ENCODE measurements around the gene CFAP99. TPM values are rescaled to one million over a fixed set of nuclear protein-coding genes. Genes with fewer than 3 reads are reported as not detected.
"Not testable (repeated sequence)": the region's sequence is repeated elsewhere in the genome, so short reads cannot be mapped to it uniquely, and the experiment has no call there.

CFAP99 gene
- total RNA-seq, 4 donors from 2014 or later: not detected

DNA sequence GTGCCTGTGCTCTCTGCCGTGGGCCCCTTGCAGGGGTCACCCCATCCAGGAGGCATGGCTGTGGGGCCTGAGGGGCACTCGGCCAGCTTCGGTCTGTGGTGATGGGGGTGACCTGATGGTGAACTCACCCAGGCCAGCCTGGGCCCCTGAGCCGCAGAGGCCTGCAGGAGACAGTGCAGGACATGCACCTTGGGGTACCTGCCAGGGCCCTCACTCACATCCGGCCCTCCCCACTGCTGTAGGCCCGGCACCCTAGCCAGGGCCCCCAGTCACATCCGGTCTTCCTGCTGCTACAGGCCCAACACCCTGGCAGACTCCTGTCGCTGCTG is 7.3 kb downstream of the CFAP99 start:
- no peak for DNase-seq (ENCODE audit: low spot score in 2 of 2)
- TF ChIP-seq POLR2A (IDR thresholded peaks at IDR 0.05): no peak
- TF ChIP-seq, protein P1, sequence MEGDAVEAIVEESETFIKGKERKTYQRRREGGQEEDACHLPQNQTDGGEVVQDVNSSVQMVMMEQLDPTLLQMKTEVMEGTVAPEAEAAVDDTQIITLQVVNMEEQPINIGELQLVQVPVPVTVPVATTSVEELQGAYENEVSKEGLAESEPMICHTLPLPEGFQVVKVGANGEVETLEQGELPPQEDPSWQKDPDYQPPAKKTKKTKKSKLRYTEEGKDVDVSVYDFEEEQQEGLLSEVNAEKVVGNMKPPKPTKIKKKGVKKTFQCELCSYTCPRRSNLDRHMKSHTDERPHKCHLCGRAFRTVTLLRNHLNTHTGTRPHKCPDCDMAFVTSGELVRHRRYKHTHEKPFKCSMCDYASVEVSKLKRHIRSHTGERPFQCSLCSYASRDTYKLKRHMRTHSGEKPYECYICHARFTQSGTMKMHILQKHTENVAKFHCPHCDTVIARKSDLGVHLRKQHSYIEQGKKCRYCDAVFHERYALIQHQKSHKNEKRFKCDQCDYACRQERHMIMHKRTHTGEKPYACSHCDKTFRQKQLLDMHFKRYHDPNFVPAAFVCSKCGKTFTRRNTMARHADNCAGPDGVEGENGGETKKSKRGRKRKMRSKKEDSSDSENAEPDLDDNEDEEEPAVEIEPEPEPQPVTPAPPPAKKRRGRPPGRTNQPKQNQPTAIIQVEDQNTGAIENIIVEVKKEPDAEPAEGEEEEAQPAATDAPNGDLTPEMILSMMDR (IDR thresholded peaks at IDR 0.05): no peak
- no peak overlapping the region for H3K4me3 ChIP-seq (ENCODE audit: low read depth, poor library complexity, severe bottlenecking)
- 73 to 100% methylated on average over 4 to 8 of the region's 8 CpGs for WGBS, 2 donors
- intact Hi-C loops (cut with DNase I; ENCODE audit: low total_unique reads): no loop called here

DNA sequence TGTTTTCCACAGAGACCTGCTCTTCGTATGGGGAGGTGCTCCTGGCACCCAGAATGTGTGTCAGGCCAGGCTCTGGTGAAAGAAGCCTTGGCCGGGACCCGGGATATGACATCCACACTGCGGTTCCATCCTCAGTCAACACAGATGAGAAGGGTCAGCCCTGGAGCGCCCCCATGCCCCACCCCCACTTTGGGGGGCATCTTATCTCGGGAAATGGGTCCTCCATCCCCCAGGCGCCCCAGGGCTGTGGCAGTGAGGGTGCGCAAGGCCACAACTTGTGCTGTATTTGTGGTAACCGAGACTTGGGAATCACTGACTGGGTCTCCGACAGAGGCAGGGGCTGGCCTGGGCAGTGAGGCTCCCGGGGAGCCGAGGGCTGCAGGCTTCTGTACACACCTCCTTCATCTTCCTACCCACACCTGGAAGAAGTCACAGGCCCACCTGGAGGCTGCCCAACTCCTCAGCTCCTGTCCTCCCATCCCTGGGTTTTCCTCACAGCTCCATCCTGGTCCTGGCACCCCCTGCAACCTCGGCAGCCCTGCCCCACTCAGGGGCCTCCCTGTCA is 8.0 kb downstream of the CFAP99 start:
- WGBS, 2 donors: 71 to 82% methylated on average over 6 to 13 of the region's 13 CpGs
- intact Hi-C loops (cut with DNase I; ENCODE audit: low total_unique reads): no loop called here
- TF ChIP-seq, protein P1 (IDR thresholded peaks at IDR 0.05): no peak
- TF ChIP-seq POLR2A (IDR thresholded peaks at IDR 0.05): no peak
- no peak for DNase-seq (ENCODE audit: low spot score in 2 of 2)
- no peak overlapping the region for H3K4me3 ChIP-seq (ENCODE audit: low read depth, poor library complexity, severe bottlenecking)

DNA sequence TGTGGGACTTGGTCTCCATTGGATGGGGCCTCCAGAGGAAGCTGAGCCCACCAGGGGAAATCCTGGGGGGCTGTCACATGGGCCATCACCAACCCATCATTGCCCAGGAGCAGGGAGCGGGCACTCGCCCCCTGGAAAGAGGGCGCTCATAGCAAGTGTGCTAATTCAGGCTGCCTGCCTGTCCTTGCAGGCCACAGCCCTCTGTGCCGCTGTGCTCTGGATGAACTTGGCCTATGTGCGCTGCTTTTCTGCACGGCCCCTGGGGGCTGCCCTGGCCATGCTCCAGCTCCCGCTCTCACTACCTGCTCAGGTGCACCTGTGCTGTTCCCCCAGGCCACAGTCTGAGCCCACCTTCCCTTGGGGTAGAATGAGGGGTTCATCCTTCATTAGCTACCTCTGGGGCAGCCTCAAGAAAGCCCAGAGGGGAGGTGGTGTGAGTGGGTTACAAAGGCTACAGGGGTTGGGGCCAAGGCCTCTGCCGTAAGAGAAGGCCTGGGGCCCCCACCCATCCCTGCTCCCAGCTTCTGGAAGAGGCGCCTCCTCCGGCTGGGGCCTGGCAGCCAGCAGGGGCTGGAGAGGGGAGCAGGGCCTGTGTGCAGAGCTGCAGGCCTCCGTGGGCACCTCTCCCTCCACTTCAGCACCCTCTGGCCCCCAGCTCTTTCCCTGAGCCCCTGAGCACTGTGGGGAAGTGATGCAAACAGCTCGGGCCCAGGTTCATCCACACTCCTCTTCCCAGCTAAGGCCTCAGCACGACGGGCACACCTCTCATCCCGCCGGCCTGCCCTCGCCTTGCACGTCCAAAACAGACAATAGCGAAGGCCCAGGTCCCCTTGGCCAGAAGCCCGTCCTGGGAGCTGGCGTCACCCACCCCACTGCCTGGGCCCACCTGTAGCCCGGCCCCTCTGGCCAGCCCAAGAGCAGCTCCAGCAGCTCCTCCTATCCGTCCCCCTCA is 8.9 kb downstream of the CFAP99 start:
- H3K4me3 ChIP-seq (ENCODE audit: low read depth, poor library complexity, severe bottlenecking): no peak overlapping the region
- intact Hi-C loops (cut with DNase I; ENCODE audit: low total_unique reads): no loop called here
- no peak for DNase-seq (ENCODE audit: low spot score in 2 of 2)
- TF ChIP-seq, protein P1 (IDR thresholded peaks at IDR 0.05): no peak
- TF ChIP-seq POLR2A (IDR thresholded peaks at IDR 0.05): no peak
- 81 to 86% methylated on average over 20 to 23 of the region's 23 CpGs for WGBS, 2 donors

DNA sequence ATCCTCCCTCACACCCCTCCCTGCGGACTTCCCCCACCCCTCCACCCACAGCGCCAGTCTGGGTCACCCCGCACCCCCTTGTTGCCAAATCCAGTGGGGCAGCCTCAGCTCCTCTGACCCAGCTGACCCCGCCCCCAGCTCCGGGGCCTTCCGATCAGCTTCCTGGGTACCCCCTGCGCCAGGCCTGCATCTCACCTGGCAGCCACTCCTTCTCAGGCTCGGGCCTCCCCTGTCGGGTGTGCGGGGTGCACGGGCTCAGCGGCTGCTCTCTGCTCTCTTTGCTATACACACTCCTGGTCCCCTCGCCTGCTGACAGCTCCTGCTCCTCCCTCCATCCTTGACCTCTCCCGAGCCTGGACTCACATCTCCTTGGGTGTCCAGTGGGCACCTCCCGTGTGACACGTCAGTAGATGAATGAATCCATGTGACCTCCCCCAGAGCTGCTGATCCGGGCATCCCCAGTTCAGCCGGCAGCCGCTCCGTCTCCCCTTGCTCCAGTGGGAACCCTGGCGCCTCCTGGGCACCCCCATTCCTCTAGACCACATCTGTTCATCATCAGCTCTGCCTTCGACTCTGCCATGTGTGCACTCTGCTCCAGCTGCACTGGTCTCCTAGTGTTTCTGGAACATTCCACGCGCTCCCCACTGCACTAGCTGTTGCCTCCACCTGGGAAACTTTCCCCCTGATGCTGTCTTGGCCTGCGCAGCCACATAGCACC is 9.9 kb downstream of the CFAP99 start:
- H3K4me3 ChIP-seq (ENCODE audit: low read depth, poor library complexity, severe bottlenecking): no peak overlapping the region
- WGBS, 2 donors: 69 to 76% methylated on average over 25 of the region's 25 CpGs
- intact Hi-C loops (cut with DNase I; ENCODE audit: low total_unique reads): no loop called here
- TF ChIP-seq POLR2A (IDR thresholded peaks at IDR 0.05): no peak
- TF ChIP-seq, protein P1 (IDR thresholded peaks at IDR 0.05): no peak
- DNase-seq (ENCODE audit: low spot score in 2 of 2): no peak

DNA sequence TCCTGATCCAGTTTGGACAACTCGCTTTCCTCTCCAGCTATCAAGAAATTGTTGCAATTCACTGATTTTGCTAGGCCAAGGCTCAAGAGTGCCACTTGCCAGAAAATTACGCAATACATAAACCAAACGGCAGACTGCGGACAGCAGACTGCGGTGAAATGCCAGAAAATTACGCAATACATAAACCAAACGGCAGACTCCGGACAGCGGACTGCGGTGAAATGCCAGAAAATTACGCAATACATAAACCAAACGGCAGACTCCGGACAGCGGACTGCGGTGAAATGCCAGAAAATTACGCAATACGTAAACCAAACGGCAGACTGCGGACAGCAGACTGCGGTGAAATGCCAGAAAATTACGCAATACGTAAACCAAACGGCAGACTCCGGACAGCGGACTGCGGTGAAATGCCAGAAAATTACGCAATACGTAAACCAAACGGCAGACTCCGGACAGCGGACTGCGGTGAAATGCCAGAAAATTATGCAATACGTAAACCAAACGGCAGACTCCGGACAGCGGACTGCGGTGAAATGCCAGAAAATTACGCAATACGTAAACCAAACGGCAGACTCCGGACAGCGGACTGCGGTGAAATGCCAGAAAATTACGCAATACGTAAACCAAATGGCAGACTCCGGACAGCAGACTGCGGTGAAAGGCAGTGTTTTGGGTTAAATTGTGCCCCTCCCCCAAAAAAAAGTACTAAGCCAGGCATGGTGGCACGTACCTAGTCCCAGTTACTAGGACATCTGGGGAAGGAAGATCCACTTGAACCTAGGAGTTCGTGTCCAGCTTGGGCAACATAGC is 11.4 kb downstream of the CFAP99 start:
- WGBS, 2 donors: 70 to 71% methylated on average over 25 to 29 of the region's 49 CpGs
- H3K4me3 ChIP-seq (ENCODE audit: low read depth, poor library complexity, severe bottlenecking); DNase-seq (ENCODE audit: low spot score in 2 of 2); intact Hi-C loops (cut with DNase I; ENCODE audit: low total_unique reads): not testable (repeated sequence)
